ENCODE measurements around the gene ATP11A.

DNA sequence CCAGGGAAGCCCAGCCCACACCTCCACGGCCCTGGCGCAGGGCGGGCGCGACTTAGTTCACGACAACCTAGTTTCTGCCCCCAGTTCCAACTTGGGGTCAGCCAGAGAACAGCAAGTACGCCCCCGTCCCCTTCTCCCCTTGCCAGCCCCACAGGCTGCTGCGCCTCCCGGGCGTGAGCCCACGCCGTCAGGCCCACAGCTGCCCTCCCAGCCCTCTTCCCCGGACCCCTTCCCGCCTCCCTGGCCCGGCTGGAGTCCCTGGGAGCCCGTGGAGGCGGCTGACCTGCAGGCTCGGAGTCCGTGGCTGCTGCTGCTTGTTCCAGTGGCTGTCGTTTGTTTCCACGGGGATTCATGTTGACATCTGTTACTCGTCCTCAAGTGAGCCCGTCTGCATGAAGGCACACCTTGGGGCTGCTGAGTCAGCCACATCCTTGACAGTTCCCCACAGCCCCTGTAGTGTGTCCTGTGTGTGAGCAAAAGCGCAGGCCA, 86.0 kb downstream of the ATP11A start:
- TF ChIP-seq, protein P1, sequence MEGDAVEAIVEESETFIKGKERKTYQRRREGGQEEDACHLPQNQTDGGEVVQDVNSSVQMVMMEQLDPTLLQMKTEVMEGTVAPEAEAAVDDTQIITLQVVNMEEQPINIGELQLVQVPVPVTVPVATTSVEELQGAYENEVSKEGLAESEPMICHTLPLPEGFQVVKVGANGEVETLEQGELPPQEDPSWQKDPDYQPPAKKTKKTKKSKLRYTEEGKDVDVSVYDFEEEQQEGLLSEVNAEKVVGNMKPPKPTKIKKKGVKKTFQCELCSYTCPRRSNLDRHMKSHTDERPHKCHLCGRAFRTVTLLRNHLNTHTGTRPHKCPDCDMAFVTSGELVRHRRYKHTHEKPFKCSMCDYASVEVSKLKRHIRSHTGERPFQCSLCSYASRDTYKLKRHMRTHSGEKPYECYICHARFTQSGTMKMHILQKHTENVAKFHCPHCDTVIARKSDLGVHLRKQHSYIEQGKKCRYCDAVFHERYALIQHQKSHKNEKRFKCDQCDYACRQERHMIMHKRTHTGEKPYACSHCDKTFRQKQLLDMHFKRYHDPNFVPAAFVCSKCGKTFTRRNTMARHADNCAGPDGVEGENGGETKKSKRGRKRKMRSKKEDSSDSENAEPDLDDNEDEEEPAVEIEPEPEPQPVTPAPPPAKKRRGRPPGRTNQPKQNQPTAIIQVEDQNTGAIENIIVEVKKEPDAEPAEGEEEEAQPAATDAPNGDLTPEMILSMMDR (conservative IDR thresholded peaks at IDR 0.05; ENCODE audit: low read depth in 2 of 2), result no peak
- TF ChIP-seq EZH2 (IDR thresholded peaks at IDR 0.05; ENCODE audit: low read depth, unreplicated experiment), result no peak

Data from GM23338 (cell line).